Ishikawa (cell line): ENCODE data around the gene STARD7.

Source experiments
- CEBPB ChIP-seq: IDR thresholded peaks from 2 replicates; pipeline ENCODE4 v1.6.1; 2012
- CREB1 ChIP-seq: IDR thresholded peaks from 2 replicates; pipeline ENCODE4 v1.6.1; 2012; ENCODE audit warnings: low read depth
- EGR1 ChIP-seq: IDR thresholded peaks from 2 replicates; pipeline ENCODE4 v1.6.1; 2012
- EP300 ChIP-seq: IDR thresholded peaks from 2 replicates; pipeline ENCODE4 v1.6.1; 2012; ENCODE audit warnings: borderline replicate concordance
- FOXM1 ChIP-seq: IDR thresholded peaks from 2 replicates; pipeline ENCODE4 v1.6.1; 2012; ENCODE audit warnings: low read depth, borderline replicate concordance
- MAX ChIP-seq: IDR thresholded peaks from 2 replicates; pipeline ENCODE4 v1.6.1; 2012
- NFIC ChIP-seq: IDR thresholded peaks from 2 replicates; pipeline ENCODE4 v1.6.1; 2012
- RAD21 ChIP-seq: IDR thresholded peaks from 2 replicates; pipeline ENCODE4 v1.6.1; 2012; ENCODE audit warnings: low read depth
- REST ChIP-seq: IDR thresholded peaks from 2 replicates; pipeline ENCODE4 v1.6.1; 2012; ENCODE audit warnings: low read depth, mild to moderate bottlenecking
- TAF1 ChIP-seq: IDR thresholded peaks from 2 replicates; pipeline ENCODE4 v1.6.1; 2012; ENCODE audit warnings: low read depth, mild to moderate bottlenecking
- TCF12 ChIP-seq: IDR thresholded peaks from 2 replicates; pipeline ENCODE4 v1.6.1; 2012; ENCODE audit warnings: low read depth
- TEAD4 ChIP-seq: IDR thresholded peaks from 2 replicates; pipeline ENCODE4 v1.6.1; 2012
- USF1 ChIP-seq: IDR thresholded peaks from 2 replicates; pipeline ENCODE4 v1.6.1; 2012
- YY1 ChIP-seq: IDR thresholded peaks from 2 replicates; pipeline ENCODE4 v1.6.1; 2012; ENCODE audit warnings: low read depth
- ZBTB7A ChIP-seq: IDR thresholded peaks from 2 replicates; pipeline ENCODE4 v1.6.1; 2012; ENCODE audit warnings: low read depth

The STARD7 gene

GRCh38 chr2:96208143-96209010, at the start of gene STARD7:
STARD7 (minus strand) TSS chr2:96208827; CDS start chr2:96208434, 393 bp downstream.
- TF ChIP-seq TEAD4 (no peak; the same call in 1 of the 2 replicates), MAX (peak; percentile 90), EGR1 (peak; percentile 20; the same call in 1 of the 2 replicates), CREB1 (peak; percentile 47; the same call in 1 of the 2 replicates), EP300 (no peak), ZBTB7A (no peak; the same call in 1 of the 2 replicates), NFIC (no peak), CEBPB (no peak), TCF12 (peak; percentile 40; the same call in 1 of the 2 replicates), FOXM1 (no peak), TAF1 (peak; percentile 72), USF1 (no peak; the same call in 1 of the 2 replicates), YY1 (no peak), REST (no peak)

- TF ChIP-seq USF1 (no peak), TAF1 (no peak), CEBPB (no peak), YY1 (no peak), RAD21 (no peak), TCF12 (no peak), FOXM1 (no peak), NFIC (no peak), TEAD4 (no peak), EP300 (no peak), EGR1 (no peak), ZBTB7A (no peak), REST (no peak), CREB1 (no peak), MAX (no peak)
Measured at GRCh38 chr2:96256611-96257113, 48.0 kb upstream of the STARD7 start.

- TF ChIP-seq TEAD4: no peak
- TF ChIP-seq USF1: no peak
- no peak for TF ChIP-seq RAD21
- no peak for TF ChIP-seq YY1
- TF ChIP-seq FOXM1: no peak
- TF ChIP-seq EGR1: no peak
- no peak for TF ChIP-seq CREB1
- no peak for TF ChIP-seq MAX
- TF ChIP-seq CEBPB: no peak
- TF ChIP-seq EP300: no peak
- no peak for TF ChIP-seq REST
- no peak for TF ChIP-seq NFIC
- TF ChIP-seq TAF1: no peak
Measured at GRCh38 chr2:96254571-96254970, 45.9 kb upstream of the STARD7 start.
